HepG2 (cell line): ENCODE measurements around the gene PTGDR2. TPM values are rescaled to one million over a fixed set of nuclear protein-coding genes. Genes with fewer than 3 reads are reported as not detected.

Experiments
- ATAC-seq: fragments of 200-7000 bp; cut with Tn5 transposase; 3 replicates; pipeline ENCODE4 v1.9.1; 2020; ENCODE audit warnings: mild to moderate bottlenecking, moderate library complexity
- BruUV-seq: library from RNA; stranded (reverse); fragments of 400-500 nt; replicated peaks from 2 replicates; lab custom pipeline; 2021; lab: Mats Ljungman, UMichigan
- CTCF ChIA-PET: fragments of 300-600 bp; formaldehyde crosslinking; extraction: SDS; loops from one replicate; lab custom pipeline; 2021; ENCODE audit warnings: low total read pairs, inconsistent platforms, low intra/inter-chr PET ratio; lab: Yijun Ruan, JAX
- POLR2A ChIA-PET: fragments of 350-600 bp; sonication (Branson Sonifier 250); formaldehyde crosslinking; loops from one replicate; lab custom pipeline; 2020; ENCODE audit warnings: antibody characterized with exemption, inconsistent platforms; lab: Yijun Ruan, JAX
- DNase-seq: peaks from one replicate; pipeline ENCODE4 v3.0.0-alpha.2; 2015; ENCODE audit warnings: low spot score
- FAIRE-seq: peaks from 3 replicates; lab custom pipeline; 2011; peaks lifted over from hg19 to GRCh38; lab: Jason Lieb, UNC
- H2AFZ ChIP-seq: one replicate; pipeline ENCODE4 v1.6.1; 2011; ENCODE audit warnings: low read length, inconsistent platforms
- H3K27ac ChIP-seq: fragments of 300-600 bp; 3 replicates; pipeline ENCODE4 v1.8.0; 2011; ENCODE audit warnings: mixed run types, mild to moderate bottlenecking, mixed read lengths, low read length, inconsistent platforms; ENCODE audit not compliant: insufficient read depth; ENCODE audit errors: extremely low read length
- H3K27me3 ChIP-seq, 2 experiments: fragments of 200-600 bp in 1 of 2; 2 replicates in 1 of 2; 3 replicates in 1 of 2; pipeline versions ENCODE4 v1.6.0 to v1.8.0; 2011; ENCODE audit warnings: low read length in 2 of 2, mild to moderate bottlenecking in 2 of 2, moderate library complexity in 2 of 2, inconsistent platforms in 1 of 2; ENCODE audit not compliant: insufficient read depth in 2 of 2, control insufficient read depth in 1 of 2
- H3K36me3 ChIP-seq, 2 experiments: fragments of 200-600 bp in 1 of 2; replicated peaks in 1 of 2; 2 replicates in 1 of 2; 3 replicates in 1 of 2; pipeline versions ENCODE4 v1.5.1 to v1.8.0; 2011; ENCODE audit warnings: low read length in 2 of 2, inconsistent platforms in 1 of 2; ENCODE audit not compliant: insufficient read depth in 2 of 2, control insufficient read depth in 1 of 2
- H3K4me1 ChIP-seq: 2 replicates; pipeline ENCODE4 v1.5.1; 2012; ENCODE audit warnings: low read length, inconsistent platforms; ENCODE audit not compliant: insufficient read depth
- H3K4me2 ChIP-seq: 2 replicates; pipeline ENCODE4 v1.6.0; 2011; ENCODE audit warnings: low read depth, low read length, inconsistent platforms
- H3K4me3 ChIP-seq, 3 experiments: fragments of 200-600 bp in 1 of 3; sonication (generic), shearing (Covaris generic) in 1 of 3; replicated peaks in 1 of 3; 2 replicates each; pipeline ENCODE4 v1.5.1; 2011 to 2016; ENCODE audit warnings: low read length in 3 of 3, inconsistent platforms in 2 of 3, low read depth in 2 of 3, mild to moderate bottlenecking in 2 of 3, control low read depth in 1 of 3, mixed read lengths in 1 of 3; ENCODE audit not compliant: insufficient read depth in 1 of 3
- H3K79me2 ChIP-seq: one replicate; pipeline ENCODE4 v1.6.1; 2011; ENCODE audit warnings: low read length, inconsistent platforms; ENCODE audit not compliant: insufficient read depth
- H3K9ac ChIP-seq: 2 replicates; pipeline ENCODE4 v1.6.0; 2011; ENCODE audit warnings: mild to moderate bottlenecking, low read depth, low read length, inconsistent platforms; ENCODE audit not compliant: insufficient read depth
- H3K9me3 ChIP-seq: 2 replicates; pipeline ENCODE4 v1.5.1; 2012; ENCODE audit warnings: mild to moderate bottlenecking, low read length
- H4K20me1 ChIP-seq: 2 replicates; pipeline ENCODE4 v1.6.0; 2011; ENCODE audit warnings: inconsistent platforms, mild to moderate bottlenecking, low read length, moderate library complexity; ENCODE audit not compliant: insufficient read depth
- BCL3 ChIP-seq: sonication (generic); formaldehyde crosslinking; IDR thresholded peaks from 2 replicates; pipeline ENCODE4 v1.5.1; 2020; ENCODE audit warnings: mild to moderate bottlenecking, missing genetic modification reagents, moderate library complexity
- KIAA2018 ChIP-seq: sonication (generic); formaldehyde crosslinking; IDR thresholded peaks from 2 replicates; pipeline ENCODE4 v1.5.0; 2020; ENCODE audit warnings: mild to moderate bottlenecking, missing genetic modification reagents, borderline replicate concordance
- RAD21 ChIP-seq: fragments of 450-650 bp; formaldehyde crosslinking; IDR thresholded peaks from 2 replicates; pipeline ENCODE4 v1.5.0; 2020; ENCODE audit warnings: mild to moderate bottlenecking
- ZMYM3 ChIP-seq: sonication (generic); formaldehyde crosslinking; IDR thresholded peaks from 2 replicates; pipeline ENCODE4 v1.5.1; 2020; ENCODE audit warnings: mild to moderate bottlenecking, missing genetic modification reagents
- WGBS: methylation state at CpG from one replicate; pipeline ENCODE4 v1.1.6; 2017; ENCODE audit warnings: low lambda C conversion rate; 5-methylcytosine and 5-hydroxymethylcytosine counted together
- in situ Hi-C: cut with HindIII; loops from 2 replicates; pipeline ENCODE4 v1.10.0; 2017; ENCODE audit warnings: low pct_unique_long_range_greater_than_20kb; ENCODE audit not compliant: extremely low pct_ligation_motif_present
- intact Hi-C: fragments of 100-400 bp; cut with micrococcal nuclease; formaldehyde crosslinking; loops from one replicate; pipeline ENCODE4 v1.10.0; 2022; ENCODE audit not compliant: unreplicated experiment
- polyA plus RNA-seq, 8 experiments: library from polyadenylated mRNA; depleted of rRNA in 3 of 8; stranded (reverse) in 7 of 8; unstranded in 1 of 8; fragments of >200 nt; fragmentation: Illumina TruSeq in 4 of 8; extraction: Trizol in 4 of 8; gene quantifications; 2 replicates each; pipeline versions ENCODE4 v1.2.1 to v1.2.3, GENCODE V29; 2011 to 2016; ENCODE audit warnings: low read depth in 4 of 8, missing spikeins in 1 of 8, mixed read lengths in 1 of 8; ENCODE audit not compliant: insufficient read depth in 1 of 8
- total RNA-seq, 5 experiments: library from RNA; depleted of rRNA; stranded (reverse); fragments of >200 nt; fragmentation: Illumina TruSeq; extraction: Trizol; gene quantifications; 2 replicates each; pipeline ENCODE4 v1.2.3, GENCODE V29; 2016; ENCODE audit warnings: low read depth in 1 of 5
- TF ChIP-seq, protein P1 (sequence below), 2 experiments: sonication (generic) in 1 of 2; formaldehyde crosslinking in 1 of 2; IDR thresholded peaks; 2 replicates each; pipeline versions ENCODE4 v1.4.0 to v1.6.1; 2018 to 2020; ENCODE audit warnings: missing genetic modification reagents in 2 of 2, borderline replicate concordance in 1 of 2, low read depth in 1 of 2, mild to moderate bottlenecking in 1 of 2, missing biosample characterization in 1 of 2

PTGDR2 gene
- total and polyA plus RNA-seq, 2 of the 13 experiments (the other 11 are each of a cell fraction or from before 2014, with no cell fraction given) = 1.9 to 2.5 TPM

- no CpG with 5 or more reads among the region's 2 CpGs for WGBS
- BruUV-seq = no TSS peak
- H2AFZ ChIP-seq = no peak overlapping the region
- ATAC-seq (no peak), DNase-seq (no peak), FAIRE-seq (no peak)
- intact Hi-C loops = no loop called here
- POLR2A ChIA-PET = no interaction called here
- no peak overlapping the region for H3K4me3 ChIP-seq
- in situ Hi-C loops = no loop called here
- no peaks in the 10 kb centered on the region for H3K27me3 ChIP-seq
- no peaks in the 10 kb centered on the region for H3K79me2 ChIP-seq
- H4K20me1 ChIP-seq = 0 out of 2 replicates have a peak, but pooled peaks cover 3% of the 10 kb centered on the region
- no peak overlapping the region for H3K9ac ChIP-seq
- TF ChIP-seq RAD21 (CRISPR knock-in tag) (no peak), ZMYM3 (CRISPR knock-in tag) (no peak), KIAA2018 (CRISPR knock-in tag) (no peak), BCL3 (CRISPR knock-in tag) (no peak)
- TF ChIP-seq, protein P1, sequence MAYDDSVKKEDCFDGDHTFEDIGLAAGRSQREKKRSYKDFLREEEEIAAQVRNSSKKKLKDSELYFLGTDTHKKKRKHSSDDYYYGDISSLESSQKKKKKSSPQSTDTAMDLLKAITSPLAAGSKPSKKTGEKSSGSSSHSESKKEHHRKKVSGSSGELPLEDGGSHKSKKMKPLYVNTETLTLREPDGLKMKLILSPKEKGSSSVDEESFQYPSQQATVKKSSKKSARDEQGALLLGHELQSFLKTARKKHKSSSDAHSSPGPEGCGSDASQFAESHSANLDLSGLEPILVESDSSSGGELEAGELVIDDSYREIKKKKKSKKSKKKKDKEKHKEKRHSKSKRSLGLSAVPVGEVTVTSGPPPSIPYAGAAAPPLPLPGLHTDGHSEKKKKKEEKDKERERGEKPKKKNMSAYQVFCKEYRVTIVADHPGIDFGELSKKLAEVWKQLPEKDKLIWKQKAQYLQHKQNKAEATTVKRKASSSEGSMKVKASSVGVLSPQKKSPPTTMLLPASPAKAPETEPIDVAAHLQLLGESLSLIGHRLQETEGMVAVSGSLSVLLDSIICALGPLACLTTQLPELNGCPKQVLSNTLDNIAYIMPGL (CRISPR knock-in tag; IDR thresholded peaks at IDR 0.05; ENCODE audit: borderline replicate concordance in 1 of 2, low read depth in 1 of 2) = no peak
- H3K36me3 ChIP-seq = peaks cover 0 to 1% of the 10 kb centered on the region in 2 experiments; a peak in 1 of 5 replicates
- CTCF ChIA-PET = no interaction called here
- no peak overlapping the region for H3K4me2 ChIP-seq
- no peak overlapping the region for H3K27ac ChIP-seq
- H3K9me3 ChIP-seq = no peaks in the 10 kb centered on the region
- peaks cover 47% of the 10 kb centered on the region for H3K4me1 ChIP-seq
These were observed 20.4 kb upstream of the PTGDR2 start for GRCh38 chr11:60876168-60876485.
